Skeletal muscle cell (primary cell): ENCODE results near the gene KIAA1217.
"Not testable (repeated sequence)": the region's sequence is repeated elsewhere in the genome, so short reads cannot be mapped to it uniquely, and the experiment has no call there.

Experiments used
- DNase-seq: peaks from one replicate; pipeline ENCODE4 v3.0.0-alpha.2; 2010; ENCODE audit warnings: low read depth
- H3K4me3 ChIP-seq: 2 replicates; pipeline ENCODE4 v1.5.1; 2011; ENCODE audit warnings: low read depth, mild to moderate bottlenecking, control low read depth, low read length, moderate library complexity

Gene KIAA1217

DNA sequence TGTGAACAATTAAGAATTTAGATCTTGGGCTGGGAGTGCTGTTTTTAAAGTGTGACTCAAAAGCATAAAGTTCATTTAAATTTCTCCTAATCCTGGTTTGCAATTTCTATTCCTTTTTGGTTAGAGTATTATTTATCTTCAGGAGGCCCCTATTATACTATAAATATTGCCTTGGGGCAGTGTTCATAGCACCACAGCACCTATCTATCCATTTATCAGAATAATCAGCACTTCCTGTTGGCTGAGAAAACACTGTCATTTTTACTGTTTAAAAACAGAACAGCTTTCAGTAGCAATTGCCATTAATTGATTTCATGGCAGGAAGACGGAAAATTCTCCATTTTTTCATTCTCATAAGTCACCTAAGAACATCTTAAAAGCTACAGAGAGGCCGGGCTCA, 111.4 kb downstream of the KIAA1217 start:
- H3K4me3 ChIP-seq, result no peak overlapping the region
- no peak for DNase-seq

DNA sequence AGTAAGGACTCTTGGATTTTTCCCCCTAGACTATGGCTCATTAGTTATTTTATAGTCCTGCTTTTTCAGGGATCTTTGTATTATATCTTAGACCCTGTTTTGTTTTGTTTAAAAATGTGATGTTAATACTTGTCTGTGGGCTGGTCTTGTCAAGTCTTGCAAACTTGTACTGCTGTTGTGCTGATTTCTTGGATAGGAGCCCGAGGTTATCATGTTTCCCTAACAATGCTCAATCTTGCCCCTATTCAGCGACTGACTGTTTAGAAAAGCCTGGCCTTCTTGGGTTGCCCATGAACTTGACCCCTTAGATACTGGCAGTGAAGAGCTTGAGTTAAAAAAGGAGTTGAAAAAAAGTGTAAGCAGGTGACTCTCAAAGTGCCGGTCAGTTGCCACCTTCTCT, 115.7 kb downstream of the KIAA1217 start:
- no peak for DNase-seq
- no peak overlapping the region for H3K4me3 ChIP-seq

GRCh38 chr10:24331457-24331856, 122.5 kb downstream of the KIAA1217 start:
- no peak overlapping the region for H3K4me3 ChIP-seq
- DNase-seq, result no peak

GRCh38 chr10:24333736-24334135, 124.8 kb downstream of the KIAA1217 start:
- no peak for DNase-seq

GRCh38 chr10:24334279-24334939, 125.5 kb downstream of the KIAA1217 start:
- H3K4me3 ChIP-seq, result no peak overlapping the region
- DNase-seq, result no peak

More at GRCh38 chr10:24333736-24334135, 124.8 kb downstream of the KIAA1217 start:
- no peak overlapping the region for H3K4me3 ChIP-seq

- H3K4me3 ChIP-seq, DNase-seq: not testable (repeated sequence)
Observed at GRCh38 chr10:24337723-24338122, 128.8 kb downstream of the KIAA1217 start.

DNA sequence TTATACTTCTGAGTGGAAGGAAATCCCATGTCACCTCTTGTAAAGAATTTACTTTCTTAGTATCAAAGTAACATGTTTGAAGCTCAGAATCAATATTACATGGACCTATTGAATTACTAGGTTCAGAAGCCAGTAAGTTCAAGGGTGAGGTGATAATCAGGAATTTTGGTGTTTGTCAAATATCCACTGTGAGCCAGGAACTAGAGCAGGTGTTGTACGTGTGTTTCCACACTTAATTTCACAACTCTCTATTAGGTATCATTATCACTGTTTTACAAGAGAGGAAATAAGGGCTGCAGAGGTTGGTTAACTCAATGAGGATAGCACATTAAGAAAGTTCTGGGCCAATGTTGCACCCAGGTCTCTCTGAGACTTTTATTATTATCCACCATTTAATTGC, 130.4 kb downstream of the KIAA1217 start:
- H3K4me3 ChIP-seq, result no peak overlapping the region
- DNase-seq, result no peak

- no peak overlapping the region for H3K4me3 ChIP-seq
- DNase-seq, result no peak
Observed at GRCh38 chr10:24340446-24340845, 131.5 kb downstream of the KIAA1217 start.

DNA sequence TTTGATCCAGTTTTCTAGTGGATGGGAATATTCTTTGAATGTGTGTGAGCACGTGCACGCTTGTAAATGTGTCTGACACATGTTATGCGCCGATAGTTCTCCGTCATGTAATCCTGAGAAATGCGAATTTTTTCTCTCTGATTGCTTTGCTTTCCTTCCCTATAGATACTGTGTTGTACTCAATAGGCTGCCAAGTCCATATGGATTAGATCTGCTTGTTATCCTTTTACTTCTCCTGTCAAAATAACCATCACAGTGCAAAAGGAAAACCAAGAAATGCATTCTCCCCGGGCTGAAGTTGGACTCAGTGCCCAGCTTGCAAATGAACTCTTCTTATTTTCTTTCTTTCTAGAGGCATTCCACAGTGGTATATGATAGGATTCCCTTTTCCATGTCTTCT, 131.9 kb downstream of the KIAA1217 start:
- H3K4me3 ChIP-seq, result no peak overlapping the region
- no peak for DNase-seq

DNA sequence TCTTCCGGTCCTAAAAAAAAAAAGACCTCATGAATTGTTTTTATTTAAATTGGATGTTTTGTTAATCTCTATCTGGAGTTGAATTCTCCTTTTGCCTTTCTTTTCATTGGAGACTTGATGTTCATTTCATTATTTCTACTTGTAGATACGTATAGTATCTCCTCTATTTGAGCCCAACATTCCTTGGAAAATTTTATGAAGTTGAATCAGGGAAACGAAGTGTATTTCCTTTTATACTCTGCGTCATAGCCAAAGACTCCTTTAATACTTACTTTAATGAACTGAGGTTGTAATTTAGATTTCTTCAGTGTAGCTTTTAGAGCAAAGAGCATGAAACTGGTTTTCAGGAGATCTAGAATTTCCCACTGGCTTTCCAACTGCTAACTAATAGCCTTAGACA, 132.4 kb downstream of the KIAA1217 start:
- H3K4me3 ChIP-seq, result no peak overlapping the region
- no peak for DNase-seq

- DNase-seq, result no peak
- H3K4me3 ChIP-seq, result no peak overlapping the region
Observed at GRCh38 chr10:24341897-24342296, 133.0 kb downstream of the KIAA1217 start.

DNA sequence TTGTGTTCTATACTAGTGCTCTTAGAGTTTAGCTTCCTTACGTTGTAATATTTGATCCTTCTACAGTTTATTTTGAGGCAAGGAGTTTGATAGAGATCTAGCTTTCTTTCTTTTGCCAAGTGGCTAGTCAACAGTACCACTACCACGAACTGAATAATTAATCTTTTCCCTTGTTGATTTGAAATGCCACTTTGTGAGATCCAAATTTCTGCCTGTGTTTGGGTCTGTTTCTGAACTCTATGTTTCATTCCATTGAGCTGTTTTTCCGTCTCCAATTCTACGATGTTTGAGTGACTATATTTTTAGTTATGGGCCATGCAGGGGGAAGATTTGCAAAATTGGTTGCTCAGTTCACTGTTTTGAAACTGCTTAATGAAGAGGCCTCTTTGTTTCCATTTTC, 134.7 kb downstream of the KIAA1217 start:
- H3K4me3 ChIP-seq, result no peak overlapping the region
- no peak for DNase-seq

GRCh38 chr10:24344279-24344678, 135.3 kb downstream of the KIAA1217 start:
- peak; percentile 85 for DNase-seq

DNA sequence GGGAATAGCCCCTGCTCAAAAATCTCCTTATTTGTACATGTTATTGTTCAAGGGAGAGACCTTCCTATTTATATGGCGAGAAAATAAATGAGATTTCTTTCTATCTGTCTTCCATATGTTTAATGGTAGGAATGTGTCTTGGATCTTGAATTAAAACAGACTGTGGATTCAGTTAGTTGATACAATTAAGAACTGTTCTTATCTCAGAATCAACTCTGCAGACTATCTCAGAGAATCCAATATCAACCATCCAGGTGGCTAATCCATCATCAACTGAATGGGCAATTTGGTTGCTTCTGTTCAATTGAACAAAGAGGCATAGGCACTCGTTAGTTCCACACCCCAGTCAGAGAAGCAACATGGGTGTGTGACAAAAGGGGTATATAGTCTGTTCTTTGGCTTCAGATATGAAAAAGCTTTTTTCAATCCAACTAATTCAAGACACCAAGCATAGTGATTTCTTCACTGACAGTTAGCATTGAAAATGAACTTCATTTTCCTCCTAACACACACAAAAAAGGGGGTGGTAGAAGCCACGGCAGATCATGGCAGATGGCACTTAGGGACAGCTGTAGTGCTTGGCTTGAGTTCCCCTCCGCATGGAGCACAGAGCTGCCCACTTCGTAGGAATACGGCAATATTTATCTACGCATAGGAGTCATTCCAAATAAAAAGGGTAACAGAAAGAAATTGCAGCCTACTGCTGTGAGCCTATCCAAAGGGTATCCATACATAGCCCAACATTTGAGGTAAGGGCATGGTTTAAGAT, 135.9 kb downstream of the KIAA1217 start:
- no peak for DNase-seq
- no peak overlapping the region for H3K4me3 ChIP-seq

More at GRCh38 chr10:24344279-24344678, 135.3 kb downstream of the KIAA1217 start:
- H3K4me3 ChIP-seq, result no peak overlapping the region

DNA sequence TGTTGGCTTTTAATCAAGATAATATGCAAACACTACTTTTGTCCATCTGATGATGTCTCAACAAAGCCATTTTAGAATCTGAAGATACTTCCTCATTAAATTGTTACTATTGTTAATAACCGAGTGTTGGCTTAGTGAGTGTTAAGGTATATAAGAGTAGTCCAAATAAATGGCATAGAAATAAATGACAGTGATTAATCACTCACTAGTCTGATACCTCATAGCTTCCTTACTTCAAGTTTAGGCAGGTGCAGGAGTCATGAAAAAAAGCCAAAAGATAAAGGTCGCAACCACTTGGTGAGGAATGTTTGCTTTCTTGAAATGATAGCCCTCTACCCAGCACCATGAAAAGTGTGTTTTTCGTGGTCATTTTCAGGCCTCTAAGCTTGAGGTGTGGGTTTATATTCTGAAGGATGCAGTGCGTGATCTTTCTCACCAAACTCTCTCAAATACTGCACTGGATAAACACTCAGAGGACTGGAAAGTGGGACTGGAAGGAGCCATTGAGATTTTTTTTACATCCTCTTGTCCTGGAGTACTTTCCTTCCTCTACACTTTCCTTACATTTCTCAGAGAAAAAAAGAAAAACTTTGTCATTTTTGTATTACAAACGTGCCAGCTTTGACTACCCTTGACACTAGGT, 138.1 kb downstream of the KIAA1217 start:
- no peak overlapping the region for H3K4me3 ChIP-seq
- no peak for DNase-seq

GRCh38 chr10:24349379-24350001, 140.6 kb downstream of the KIAA1217 start:
- H3K4me3 ChIP-seq, result no peak overlapping the region
- peak; percentile 50 for DNase-seq

DNA sequence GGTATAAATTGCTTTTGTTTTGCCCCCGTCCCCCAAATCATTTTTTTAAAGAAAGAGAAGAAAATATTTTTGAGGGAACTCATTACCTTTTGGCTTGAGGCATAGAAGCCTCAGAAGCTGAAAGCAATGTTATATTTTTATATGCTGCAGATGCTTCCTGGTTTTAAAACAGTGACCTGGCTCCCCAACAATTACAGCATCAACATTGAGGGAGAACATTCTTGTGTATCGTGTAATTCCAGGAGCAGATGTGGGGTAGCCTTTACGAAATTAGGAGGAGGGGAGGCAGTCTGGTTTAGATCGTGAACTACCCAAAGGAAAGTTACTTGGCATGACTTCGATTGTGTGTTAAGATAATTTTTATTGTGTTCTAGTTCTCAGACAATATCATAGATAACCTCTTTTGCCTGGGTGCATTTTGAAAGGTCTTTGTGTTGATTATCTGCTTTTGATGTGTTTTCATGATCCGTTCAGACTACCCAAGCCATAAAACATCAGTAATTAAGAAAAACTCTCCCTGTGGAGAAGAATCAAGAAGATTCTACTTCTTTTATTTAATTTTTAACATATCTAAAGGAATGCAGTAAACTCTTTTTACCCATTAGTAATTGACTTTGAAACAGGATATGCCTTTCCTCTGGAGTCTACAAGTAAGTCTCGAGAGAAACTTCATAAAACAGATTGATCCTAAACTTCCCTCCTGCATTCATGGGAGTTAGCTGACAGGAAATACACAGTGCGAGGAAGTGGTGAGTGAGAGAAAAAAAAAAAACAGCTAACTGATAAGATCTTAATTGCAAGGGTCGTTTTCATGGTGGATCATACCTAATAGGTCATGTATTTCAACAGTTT, 141.4 kb downstream of the KIAA1217 start:
- no peak overlapping the region for H3K4me3 ChIP-seq
- DNase-seq, result peak; percentile 56

DNA sequence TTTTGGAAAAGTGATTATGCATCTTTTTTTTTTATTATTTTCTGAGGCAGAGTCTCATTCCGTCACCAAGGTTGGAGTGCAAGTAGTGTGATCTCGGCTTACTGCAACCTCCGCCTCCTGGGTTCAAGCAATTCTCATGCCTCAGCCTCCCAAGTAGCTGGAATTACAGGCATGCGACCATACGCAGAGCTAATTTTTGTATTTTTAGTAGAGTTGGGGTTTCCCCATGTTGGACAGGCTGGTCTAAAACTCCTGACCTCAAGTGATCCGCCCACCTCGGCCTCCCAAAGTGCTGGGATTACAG, 141.9 kb downstream of the KIAA1217 start:
- not testable (repeated sequence) for H3K4me3 ChIP-seq, DNase-seq

DNA sequence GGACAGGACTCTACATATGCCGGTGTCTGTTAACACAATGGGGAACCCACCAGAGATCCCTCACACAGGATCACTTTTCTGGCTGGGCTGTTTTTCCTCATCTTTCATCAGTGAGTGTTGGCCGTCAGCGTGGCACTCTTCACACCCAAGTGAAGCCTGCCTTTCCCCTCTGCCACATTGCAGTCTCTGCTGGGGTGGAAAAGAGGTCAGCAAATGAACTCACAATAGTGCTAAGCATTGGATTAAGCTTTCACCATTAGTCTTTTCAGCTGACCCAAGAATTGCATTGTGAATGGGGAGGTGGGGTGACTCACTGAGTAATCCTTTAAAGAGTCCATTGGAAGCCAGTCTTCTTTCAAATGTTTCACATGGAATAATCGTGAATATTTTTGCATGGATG, 143.0 kb downstream of the KIAA1217 start:
- no peak for DNase-seq
- H3K4me3 ChIP-seq, result no peak overlapping the region
